Neural cell (in vitro differentiated cells): Measurements from ENCODE around the gene PACS1.

Source experiments
- CTCF ChIP-seq: fragments of 450-650 bp; IDR thresholded peaks from 2 replicates; pipeline ENCODE4 v1.5.1; 2014; ENCODE audit warnings: antibody characterized with exemption, mild to moderate bottlenecking, moderate library complexity; ENCODE audit not compliant: poor library complexity, severe bottlenecking
- RAD21 ChIP-seq: fragments of 450-650 bp; conservative IDR thresholded peaks from 2 replicates; pipeline ENCODE4 v1.6.1; 2014; ENCODE audit warnings: antibody characterized with exemption, mild to moderate bottlenecking, moderate library complexity
- SMC3 ChIP-seq: fragments of 450-650 bp; conservative IDR thresholded peaks from 2 replicates; pipeline ENCODE4 v1.6.1; 2014; ENCODE audit warnings: antibody characterized with exemption, mild to moderate bottlenecking, moderate library complexity; ENCODE audit not compliant: poor library complexity

- TF ChIP-seq CTCF (no peak), SMC3 (no peak), RAD21 (no peak)
Observed at GRCh38 chr11:66284526-66285078, 214.5 kb downstream of the PACS1 start.
